NCI-H748 (cell line): ENCODE measurements around the gene ARHGEF26.

Source experiments
- DNase-seq: peaks from one replicate; lab custom pipeline; 2025; ENCODE audit not compliant: unreplicated experiment; lab: John Stamatoyannopoulos, UW

ARHGEF26 gene

DNA sequence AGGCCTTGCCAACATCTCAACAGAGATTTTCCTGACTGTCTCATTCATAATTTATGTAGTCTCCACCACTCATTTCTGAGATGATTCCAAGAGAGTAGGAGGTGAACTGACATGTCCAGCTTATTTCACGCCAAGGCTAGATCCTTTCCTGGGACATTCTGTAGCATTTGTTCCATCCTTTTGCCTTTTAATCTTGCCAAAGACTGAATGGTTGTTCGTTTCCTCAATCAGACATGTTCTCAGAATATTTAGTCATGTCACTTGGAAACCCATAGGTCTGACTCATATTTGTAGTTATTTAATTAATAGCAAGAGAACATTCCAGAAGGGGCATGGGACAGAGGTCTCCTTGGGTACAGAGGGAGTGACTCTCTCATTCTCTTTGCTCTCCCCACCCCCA, 122.2 kb downstream of the ARHGEF26 start:
- no peak for DNase-seq

DNA sequence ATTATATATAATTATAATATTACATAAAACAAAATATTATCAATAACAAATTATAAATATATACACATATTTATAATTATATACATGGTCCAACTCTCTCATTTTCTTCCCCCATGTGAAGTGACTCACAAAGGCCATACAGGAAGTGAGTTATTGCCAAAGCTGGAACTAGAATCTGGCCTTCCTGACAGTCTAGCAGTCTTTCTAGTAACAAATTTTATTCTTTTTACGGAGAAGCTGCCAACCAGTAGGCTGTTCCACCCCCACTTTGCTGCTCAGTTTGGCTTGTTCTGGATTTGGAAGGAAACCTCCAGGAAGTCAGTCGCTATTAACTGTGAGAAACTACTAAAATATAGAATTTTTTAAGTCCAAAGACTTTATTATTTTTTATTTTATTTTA, 123.5 kb downstream of the ARHGEF26 start:
- DNase-seq: no peak

DNA sequence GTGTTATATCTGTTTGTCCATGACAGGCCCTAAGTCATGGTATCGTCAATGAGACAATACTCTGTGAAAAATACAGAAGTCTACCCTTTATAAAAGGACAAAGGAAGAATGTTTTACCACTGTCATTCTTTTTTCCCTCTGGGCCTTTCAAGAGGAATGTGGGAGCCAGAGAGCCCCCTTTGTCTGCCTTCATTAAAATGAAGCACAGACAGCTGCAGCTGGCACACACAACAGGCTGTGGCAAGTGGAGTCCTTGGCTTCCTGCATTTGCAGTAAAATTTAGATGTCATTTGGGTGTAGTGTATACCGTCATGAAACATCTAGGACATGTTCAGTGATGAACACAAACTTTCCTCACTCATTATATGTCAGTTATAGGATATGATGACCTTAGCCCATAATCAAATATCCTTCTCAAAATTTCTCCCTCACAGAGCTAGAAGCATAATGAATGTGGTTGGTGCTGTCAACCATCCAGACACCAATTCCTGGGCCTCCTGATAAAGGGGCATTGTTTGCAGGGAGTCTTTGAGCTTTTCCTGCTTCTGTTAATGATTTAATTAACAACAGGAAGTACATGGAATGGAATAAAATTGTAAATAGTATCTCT, 126.7 kb downstream of the ARHGEF26 start:
- no peak for DNase-seq

DNA sequence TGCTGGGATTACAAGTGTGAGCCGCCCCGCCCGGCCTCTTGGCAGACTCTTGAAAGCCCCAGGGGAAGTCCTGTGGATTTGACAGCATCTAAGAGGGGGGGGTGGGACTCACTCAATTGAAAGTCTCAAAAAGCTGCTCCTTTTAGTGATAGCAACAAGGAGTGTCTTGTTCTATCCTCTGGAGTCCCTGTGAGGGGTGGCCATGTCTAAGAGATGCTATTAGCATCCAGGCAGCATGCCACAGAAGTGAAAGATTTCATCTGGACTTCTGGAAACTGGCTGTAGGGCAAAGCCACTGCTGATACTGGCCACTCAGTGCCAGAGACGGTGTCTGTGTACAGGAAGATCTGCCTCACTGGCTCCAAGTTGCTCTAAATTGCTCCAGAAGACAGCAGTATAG, 129.1 kb downstream of the ARHGEF26 start:
- no peak for DNase-seq

DNA sequence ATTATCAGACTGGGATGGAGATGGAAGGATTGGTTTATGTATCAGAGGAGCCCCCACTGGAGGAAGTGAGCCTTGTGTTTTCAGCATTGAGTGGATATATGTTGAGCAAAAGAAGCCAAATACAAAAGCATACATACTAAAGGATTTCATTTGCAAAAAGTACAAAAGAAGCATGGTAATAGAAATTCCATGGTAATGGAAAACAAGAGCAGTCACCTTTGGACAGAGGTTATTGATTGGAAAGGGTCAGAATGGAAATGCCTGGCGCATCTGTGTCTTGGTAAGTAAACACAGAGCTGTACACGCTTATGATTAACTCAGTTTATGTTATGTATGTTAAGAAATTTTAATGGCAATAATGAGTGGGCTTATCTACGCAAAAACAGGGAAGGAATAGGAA, 130.4 kb downstream of the ARHGEF26 start:
- no peak for DNase-seq

DNA sequence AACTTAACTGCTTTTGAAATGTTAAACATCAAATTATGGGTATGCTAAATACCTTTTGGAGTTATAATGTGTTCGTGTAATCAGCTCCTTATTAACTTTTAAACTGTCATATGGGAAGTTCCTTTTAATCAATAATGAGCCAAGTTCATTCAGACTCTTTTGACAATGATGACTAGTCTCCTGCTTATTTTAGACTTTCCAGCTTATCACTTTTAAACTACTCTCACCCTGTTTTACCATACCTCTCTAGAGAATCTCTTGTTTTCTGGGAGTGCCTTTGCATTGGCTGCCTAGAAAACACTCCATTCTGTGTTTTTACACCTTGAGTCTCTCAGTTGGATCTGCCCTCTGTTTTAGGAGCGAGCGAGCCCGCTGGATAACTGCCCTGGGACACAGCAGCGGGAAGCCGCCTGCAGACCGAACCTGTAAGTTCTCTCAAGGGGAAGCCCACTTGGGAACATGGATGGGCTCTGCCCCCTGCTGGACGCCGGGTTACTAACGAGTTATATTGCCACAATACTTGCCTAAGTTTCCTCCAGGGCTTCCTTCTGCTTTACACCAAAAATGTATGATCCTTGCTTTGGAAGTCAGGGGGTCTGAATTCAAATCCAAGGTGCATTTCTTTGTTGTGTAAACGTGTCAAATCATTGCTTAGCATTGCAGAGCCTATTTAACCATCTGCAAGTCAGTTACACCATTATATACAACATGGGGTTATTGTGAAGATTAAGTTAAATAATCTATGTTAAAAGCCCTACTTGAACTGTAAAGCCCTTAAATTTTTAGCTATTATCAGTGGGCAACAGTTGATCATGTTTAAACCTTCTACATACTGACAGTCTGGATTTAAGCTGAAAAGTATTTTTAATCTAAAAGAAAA, 131.8 kb downstream of the ARHGEF26 start:
- peak; percentile 74 for DNase-seq

DNA sequence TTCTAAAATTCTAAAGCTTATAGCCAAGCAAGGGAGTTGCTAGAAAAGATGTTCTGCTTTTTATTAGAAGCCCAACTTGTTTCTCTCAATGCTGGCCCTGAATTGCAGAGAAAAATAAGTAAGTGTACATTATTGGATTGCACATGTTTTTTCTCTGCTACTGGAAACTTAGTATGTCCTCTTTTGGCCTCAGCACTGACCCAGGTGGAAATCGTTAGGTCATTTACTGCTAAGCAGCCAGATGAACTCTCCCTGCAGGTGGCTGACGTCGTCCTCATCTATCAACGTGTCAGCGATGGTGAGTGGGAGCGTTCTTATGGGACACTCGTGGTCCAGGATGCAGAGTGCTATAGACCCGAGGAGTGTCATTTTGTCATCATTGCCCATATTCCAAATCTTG, 133.3 kb downstream of the ARHGEF26 start:
- DNase-seq: no peak

DNA sequence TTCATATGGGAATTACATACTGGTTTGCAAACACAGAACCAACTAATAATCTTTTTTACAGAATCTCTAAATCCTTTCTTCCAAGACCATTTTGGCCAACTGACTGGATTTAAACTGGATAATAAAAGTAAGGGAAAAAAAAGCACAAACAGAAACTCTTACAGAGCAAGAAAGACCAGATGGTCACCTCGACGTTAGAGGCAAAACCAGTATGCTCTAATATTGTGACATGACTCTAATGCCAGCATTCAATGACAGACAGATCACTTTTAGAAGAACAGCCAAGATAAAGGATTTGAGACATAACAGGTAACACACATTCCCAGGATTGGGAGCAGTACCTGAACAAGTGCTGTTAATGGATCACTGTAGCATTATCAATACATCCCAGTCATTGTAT, 152.2 kb downstream of the ARHGEF26 start:
- no peak for DNase-seq

DNA sequence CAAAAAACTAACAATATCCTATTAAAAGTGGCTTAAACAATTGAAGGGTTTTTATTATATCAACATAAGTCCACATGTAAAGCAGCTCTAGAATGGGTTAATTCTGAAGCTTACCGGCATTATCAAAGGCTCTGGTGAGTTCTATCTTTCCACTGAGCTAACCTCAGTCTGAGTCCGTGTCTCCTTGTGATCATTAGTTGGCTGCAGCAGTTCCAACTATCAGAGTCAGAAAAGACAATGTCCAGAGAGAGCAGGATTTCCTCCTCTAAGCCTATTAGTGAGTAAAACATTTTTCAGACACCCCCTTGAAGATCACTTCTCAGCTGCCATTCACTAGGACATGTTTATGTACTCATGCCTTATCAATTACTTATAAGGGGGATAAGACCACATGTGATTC, 153.2 kb downstream of the ARHGEF26 start:
- no peak for DNase-seq

DNA sequence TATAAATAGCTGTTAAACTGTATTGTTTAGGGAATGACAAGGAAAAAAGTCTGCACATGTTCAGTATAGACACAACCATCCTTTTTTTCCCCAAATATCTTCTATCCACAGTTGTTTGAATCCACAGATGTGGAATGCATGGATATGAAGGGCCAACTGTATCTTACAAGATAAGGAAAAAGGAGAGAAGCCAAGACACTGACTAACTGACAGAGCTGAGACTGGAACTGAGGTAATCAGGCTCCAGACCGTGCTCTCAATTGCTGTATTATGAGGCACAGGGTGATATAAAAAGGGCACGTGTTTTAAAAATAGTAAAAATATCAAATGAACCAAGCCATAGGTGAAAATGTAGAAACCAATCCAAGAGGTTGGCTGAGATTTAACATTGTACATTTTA, 154.1 kb downstream of the ARHGEF26 start:
- no peak for DNase-seq

DNA sequence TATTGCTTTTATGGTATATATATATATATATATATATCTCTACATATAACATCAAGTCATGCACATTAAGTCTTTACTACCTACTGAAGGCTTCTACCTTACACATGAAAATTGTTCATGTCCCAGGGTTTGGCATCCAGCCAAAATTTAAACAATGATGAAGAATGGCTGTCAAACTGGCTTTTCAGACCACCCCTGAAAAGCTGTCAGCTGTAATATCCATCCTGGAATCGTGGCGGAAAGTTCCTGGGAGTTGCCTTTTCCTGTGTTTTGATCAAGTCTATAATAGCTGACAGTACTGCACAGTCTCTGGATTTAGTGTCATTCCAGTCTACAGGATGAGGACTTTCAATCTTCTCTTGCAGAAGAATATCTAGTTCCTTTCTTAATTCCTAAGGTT, 154.8 kb downstream of the ARHGEF26 start:
- peak; percentile 59 for DNase-seq

DNA sequence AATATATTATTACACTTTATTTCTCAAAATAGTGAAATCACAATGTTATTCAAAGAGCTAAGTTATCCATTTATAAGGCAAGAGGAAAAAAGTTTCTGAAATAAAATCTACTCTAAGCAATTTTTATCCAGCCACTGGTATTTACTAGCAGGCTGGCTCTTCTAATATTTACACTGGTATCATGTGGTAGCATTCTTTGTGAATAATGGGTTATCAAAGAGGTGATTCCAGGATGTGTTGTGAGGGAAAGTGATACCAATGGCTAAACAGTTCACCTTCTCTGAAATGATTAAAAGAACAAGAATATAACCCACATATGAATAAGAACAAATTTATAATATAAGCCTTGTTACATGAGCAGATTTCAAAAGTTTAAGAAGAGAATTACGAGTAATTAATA, 159.0 kb downstream of the ARHGEF26 start:
- no peak for DNase-seq

DNA sequence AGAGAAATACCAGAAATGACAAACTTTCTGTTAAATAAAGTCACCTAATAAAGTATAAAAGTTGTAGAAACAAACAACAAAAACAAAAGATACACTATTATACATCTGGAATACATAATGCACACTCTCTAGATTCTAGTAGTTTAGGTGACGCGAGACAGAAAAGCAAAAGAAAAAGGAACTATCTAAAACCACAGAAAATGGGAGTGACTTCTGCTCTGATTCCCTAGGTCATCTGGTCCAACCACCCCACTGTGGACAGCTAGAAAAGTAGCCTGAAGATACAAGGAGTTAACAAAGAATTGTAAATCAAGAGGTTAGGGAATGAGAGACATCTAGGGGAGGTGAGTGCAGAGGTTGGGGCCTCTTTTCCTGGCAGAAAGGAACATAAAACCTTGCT, 164.0 kb downstream of the ARHGEF26 start:
- no peak for DNase-seq

DNA sequence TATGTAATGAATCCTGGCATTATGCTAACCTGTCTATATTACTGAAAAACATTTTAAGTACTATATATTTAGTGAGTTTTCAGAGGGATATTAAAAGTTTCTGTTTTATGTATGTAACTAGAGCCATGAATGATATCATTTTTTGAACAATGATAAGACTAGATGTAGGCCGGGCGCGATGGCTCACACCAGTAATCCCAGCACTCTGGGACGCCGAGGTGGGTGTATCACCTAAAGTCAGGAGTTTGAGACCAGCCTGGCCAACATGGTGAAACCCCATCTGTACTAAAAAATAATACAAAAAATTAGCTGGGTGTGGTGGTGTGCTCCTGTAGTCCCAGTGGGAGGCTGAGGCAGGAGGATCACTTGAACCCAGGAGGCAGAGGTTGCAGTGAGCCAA, 169.0 kb downstream of the ARHGEF26 start:
- DNase-seq: no peak

DNA sequence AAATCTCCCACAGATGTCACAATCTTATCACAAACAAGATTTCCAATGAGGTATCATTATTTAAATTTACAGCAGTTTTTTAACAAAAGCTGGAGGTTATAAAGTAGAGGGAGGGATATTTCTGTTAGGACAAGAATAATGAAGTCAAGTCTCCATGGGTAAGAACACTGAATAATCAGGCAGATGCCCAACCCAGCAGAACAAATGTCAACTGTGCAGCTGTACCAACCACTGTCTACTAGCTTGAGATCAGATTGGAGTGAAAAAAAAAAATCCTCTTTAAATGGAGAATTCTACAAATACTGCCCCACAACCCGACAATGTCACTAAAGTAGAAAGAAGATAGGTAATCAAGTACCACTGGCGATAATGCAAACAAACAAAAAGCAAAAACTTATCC, 172.8 kb downstream of the ARHGEF26 start:
- no peak for DNase-seq

DNA sequence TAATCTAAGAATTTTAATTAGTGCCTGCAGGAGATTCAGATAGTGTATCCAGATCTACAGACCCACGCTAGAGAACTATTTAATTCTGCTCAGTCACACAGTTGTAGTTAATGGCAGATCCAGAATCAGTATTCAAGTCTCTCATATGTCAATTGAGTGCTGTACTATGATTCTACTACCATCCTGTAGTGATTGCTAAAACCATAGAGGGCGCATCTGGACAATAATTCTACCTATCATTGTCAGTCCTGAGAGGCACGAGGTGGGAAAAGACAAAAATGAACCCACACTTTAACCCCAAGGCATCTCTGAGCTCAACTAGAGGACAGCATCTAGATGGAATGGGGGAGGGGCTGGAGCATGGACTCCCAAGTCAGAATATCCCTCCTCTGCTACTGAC, 180.4 kb downstream of the ARHGEF26 start:
- DNase-seq: no peak

DNA sequence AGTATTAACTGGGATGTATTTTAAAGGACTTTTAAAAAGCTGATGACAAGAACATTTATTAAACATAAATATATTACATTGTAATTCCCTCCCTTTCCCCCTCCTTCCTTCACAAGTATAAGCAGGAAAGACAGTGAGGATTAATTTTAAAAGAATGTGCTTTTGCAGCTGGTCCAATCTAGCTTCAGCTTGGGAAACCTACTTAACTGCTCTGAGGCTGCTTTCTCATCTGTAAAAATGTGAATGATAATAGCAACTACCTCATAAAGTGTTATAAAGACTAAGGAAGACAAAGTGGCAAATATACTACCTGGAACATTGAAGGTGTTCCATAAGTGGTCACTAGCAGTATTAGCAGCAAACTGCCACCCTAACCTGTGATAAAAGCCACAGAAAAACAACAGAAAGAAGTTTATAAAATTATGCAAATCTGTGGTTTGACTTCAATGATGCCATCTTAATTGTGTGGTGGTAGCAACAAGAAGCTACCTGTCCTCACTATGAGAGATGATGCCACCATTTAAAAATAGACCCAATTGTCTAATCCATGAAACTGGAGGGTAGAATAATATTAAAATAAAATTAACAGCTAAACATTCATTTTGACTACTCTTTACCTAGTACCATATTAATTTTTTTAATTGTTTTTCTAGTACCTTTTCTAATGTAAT, 183.1 kb downstream of the ARHGEF26 start:
- no peak for DNase-seq

DNA sequence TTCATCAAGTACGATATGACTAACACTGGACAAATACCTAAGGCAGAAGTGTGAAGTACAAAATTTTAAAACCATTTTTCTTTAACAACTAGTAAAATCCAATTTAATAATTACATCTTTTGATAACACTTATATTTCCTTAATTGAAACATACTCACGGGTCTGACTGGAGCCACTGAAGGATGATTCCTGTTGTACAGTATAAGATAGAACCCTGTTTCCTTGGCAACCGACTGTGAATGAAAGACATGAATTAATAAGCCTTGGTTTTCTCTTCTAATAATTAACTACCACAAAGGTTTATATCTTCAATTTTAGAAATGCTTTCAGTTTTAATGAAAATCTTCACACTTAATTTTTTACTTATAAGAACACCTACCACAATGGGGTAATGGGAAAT, 183.7 kb downstream of the ARHGEF26 start:
- no peak for DNase-seq

DNA sequence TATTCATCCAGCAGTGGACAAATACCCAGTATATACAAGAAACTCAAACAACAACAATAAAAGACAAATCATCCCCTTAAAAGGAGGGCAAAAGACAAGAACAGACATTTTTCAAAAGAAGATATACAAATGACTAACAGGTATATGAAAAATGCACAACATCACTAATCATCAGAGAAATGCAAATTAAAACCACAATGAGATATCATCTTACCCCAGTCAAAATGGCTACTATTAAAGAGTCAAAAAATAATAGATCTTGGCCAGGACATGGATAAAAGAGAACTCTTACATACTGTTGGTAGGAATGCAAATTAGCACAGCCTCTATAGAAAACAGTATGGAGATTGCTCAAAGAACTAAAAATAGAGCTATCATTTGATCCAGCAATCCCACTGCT, 186.2 kb downstream of the ARHGEF26 start:
- no peak for DNase-seq
